ENCODE results near the gene GATAD2B.
"Not testable (repeated sequence)": the region's sequence is repeated elsewhere in the genome, so short reads cannot be mapped to it uniquely, and the experiment has no call there.

The GATAD2B gene

GRCh38 chr1:153798468-153798780 is 124.3 kb downstream of the GATAD2B start:
- in situ Hi-C loops (cut with MboI; ENCODE audit: low sequenced_read_pairs): no loop called here

DNA sequence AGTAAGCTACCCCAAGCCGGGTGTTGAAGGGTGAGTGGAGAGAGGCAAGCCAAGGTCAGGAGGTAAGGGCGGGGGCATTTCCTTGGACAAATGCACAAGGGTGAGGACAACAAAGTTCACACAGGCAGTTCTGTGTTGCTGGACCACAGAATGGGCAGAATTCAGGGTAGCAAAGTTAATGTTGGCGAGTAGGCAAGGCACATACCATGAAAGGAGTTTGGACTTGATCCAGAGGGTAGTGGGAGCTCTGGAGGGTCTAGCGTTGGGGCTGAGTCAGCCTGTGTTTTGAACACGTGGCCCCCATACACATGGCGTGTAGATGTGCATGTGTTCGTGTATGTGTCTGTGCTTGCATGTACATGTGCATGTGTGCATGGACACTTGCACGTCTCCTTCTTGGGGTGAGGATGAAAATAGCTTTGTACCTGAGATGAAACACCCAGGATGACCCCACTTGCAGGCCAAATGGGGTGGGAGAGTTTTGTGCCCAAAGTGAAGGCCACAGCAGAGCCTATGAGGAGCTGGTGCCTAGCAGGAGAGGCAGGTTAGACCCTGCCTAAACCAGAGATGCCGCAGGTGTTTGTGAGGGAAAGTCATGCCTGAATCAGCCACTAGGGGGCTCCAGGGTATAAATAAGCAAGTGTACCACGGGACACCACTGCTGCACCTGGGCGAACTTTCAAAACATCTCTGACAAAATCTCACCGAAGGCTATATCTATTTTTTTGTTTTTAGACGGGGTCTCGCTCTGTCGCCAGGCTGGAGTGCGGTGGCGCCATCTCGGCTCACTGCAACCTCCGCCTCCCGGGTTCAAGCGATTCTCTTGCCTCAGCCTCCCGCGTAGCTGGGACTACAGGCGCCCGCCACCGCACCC is 125.7 kb downstream of the GATAD2B start:
- in situ Hi-C loops (cut with MboI; ENCODE audit: low sequenced_read_pairs): no loop called here

DNA sequence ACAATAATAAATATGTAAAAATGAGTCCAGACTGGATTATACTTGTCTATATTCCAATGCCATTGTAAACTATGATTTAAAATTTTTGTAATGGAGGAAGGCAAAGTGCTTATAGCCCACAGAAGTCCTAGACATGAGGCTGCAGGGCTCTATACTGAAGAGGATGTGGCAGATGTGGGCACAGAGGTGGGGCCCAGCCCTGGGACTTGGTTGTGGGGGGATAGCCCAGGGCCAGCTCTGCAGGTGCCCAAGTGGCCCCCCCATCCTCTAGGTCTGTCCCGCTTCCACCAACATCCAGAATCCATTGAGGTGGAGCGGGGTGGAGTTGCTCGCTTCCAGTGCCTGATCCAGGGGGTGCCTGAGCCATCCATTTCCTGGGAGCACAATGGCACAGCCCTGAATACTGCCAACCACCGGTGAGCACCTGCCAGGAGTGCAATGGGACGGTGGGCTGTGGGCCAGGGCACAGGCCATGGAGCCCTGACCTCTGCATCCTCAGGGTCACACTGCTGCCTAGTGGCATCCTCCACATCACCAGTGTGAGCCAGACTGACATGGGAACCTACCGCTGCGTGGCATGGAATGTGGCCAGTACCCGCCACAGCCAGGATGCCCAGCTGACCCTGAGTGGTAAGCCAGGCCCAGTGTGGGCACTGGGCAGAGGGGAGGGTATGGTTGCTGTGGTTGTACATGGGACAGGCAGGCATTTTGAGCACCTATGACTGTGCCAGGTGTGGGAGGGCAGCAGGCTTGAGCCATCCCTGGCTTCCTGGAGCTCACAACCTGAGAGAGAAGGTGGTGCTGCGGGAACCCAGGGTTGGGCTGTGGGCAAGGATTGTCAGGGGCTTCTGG is 126.6 kb downstream of the GATAD2B start:
- in situ Hi-C loops (cut with MboI; ENCODE audit: low sequenced_read_pairs): no loop called here

- in situ Hi-C loops (cut with MboI; ENCODE audit: low sequenced_read_pairs): no loop called here
These were observed 127.4 kb downstream of the GATAD2B start for GRCh38 chr1:153795330-153795837.

DNA sequence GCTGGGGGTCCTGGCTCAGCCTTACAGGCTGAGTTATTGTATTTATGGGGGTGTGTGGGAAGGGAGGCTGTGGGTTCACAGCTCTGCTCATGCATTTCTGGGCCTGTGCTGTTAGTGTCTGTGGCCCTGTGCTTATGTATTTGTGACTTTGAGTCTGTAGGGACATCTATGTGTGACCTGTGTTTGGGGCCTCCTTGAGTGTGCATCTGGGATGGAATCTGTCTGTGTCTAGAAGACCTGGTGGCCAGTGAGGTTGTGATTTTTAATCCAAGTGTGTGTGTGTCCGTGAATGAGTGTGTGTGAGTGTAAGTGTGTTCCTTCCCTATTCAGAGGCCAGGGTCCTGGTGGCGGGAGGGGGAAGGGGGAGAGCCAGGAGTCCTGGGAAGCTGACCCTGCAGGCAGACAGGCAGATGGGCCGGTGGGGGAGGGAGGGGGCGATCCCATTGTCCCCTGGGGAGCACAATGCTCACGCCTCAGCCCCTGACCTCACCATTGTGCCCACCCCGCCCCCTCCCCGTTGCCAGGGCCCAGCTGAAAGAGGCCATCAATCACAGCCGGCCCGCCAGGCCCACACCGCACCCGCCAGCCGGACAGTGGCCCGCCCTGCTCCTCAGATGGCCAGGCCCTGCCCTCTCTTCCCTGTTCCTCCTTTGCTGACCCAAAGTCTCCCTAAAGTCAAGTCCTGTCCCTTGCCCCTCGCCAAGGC is 128.0 kb downstream of the GATAD2B start:
- in situ Hi-C loops (cut with MboI; ENCODE audit: low sequenced_read_pairs): no loop called here

DNA sequence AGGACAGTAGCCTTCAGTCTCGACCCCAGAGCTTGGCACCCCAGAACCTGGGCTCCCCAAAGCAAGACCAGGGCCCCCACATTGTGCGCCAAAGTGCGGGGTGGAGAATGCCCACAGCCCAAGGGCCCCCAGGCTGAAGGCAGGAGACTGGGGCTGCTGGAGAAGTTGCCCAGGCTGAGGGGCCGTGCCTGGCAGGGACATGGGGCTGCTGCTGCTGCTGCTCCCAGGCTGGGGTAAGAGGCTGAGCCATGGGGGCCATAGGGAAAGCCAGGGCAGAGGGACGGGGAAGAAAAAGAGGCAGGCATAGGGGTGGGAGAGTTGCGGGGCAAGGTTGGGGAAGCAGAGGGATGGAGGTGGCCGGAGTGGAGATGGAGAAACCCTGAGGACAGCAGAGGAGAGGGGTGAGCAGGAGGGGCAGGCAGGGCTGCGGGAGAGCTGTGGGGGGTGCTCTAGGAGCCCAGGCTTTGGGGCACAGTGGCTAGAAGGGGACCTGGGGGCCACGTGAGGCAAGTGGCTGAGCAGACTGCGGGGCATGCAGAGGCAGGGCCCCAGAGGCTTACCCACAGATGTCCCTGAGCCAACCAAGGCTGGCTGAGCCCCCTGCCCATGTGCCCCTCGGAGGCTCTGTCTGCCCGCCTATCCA is 128.7 kb downstream of the GATAD2B start:
- in situ Hi-C loops (cut with MboI; ENCODE audit: low sequenced_read_pairs): no loop called here

GRCh38 chr1:153793261-153793972 is 129.4 kb downstream of the GATAD2B start:
- in situ Hi-C loops (cut with MboI; ENCODE audit: low sequenced_read_pairs): no loop called here

- in situ Hi-C loops (cut with MboI; ENCODE audit: low sequenced_read_pairs): no loop called here
These were observed 130.1 kb downstream of the GATAD2B start for GRCh38 chr1:153792631-153793041.

DNA sequence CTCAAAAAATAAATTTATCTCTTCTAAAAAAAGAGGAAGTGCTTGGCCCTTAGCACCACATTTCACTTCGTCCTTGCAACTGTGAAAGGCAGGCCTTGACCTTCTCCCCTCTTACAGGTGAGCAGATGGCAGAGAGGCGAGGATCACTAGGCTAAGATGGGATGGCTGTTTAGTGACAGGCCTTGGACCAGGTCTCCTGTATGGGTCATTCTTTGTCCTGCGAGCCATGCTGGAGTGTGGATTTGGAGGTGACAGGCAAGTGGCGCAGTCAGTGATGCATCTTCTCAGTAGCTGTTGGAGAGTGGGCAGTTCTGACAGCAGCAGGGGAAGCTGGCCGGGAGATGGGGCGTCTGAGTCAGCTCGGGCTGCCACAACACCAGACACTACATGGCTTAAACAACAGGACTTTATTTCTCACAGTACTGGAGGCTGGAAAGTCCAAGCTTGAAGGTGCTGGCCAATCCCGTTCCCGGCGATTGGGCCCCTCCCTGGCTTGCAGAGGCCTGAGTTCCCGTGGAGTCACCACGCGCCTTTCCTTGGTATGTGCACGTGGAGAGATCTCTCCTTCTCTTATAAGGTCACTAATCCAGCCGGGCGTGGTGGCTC is 131.0 kb downstream of the GATAD2B start:
- in situ Hi-C loops (cut with MboI; ENCODE audit: low sequenced_read_pairs): no loop called here

DNA sequence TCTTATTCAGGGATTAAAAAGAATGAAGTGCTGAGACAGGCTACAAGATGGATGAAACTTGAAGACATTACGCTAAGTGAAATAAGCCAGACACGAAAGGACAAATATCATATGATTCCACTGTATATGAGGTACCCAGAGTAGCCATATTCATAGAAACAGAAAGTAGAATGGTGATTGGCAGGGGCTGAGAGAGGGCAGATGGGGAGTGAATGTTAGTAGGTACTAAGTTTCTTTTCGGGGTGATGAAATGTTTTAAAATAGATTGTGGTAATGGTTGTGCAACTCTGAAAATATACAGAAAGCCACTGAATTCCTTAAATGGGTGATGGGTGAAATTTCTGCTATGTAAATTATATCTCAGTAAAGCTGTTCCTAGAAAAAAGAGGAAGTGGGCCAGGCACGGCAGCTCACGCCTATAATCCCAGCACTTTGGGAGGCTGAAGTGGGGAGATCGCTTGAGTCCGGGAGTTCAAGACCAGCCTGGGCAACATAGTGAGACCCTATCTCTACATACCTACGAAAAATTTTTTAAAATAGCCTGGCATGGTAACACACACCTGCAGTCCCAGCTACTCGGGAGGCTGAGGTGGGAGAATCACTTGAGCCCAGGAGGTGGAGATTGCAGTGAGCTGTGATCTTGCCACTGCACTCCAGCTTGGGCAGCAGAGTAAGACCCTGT is 131.7 kb downstream of the GATAD2B start:
- in situ Hi-C loops (cut with MboI; ENCODE audit: low sequenced_read_pairs): no loop called here

DNA sequence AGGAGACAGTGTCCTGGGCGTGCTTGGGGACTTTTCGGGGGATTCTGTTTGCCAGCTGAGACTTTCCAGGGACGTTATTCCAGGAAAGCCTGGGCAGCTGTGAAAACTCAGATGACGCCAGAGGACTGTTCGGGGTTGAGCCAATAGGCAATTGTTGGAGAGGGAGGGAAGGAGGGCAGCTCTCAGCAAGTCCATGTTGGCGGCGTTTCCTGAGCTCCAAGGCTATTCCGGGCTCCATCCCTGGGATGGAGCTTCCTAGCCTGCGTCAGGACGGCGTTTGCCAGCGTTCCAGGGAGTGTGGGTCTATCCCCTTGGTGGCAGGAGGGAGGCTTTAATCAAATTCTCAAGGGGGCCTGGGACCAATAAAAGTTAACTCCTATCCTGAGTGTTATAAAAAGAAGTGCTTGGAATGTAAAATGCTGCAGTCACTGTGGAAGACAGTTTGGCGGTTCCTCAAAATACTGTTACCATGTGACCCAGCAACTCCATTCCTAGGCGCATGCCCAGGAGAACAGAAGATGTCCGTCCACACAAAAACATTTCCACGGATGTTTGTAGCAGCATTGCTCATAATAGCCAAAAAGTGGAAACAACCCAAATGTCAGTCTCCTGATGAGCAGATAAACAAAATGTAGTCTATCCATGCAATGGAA is 132.3 kb downstream of the GATAD2B start:
- in situ Hi-C loops (cut with MboI; ENCODE audit: low sequenced_read_pairs): no loop called here

- in situ Hi-C loops (cut with MboI; ENCODE audit: low sequenced_read_pairs): no loop called here
These were observed 133.2 kb downstream of the GATAD2B start for GRCh38 chr1:153789478-153790034.

GRCh38 chr1:153786038-153786790 is 136.6 kb downstream of the GATAD2B start:
- in situ Hi-C loops (cut with MboI; ENCODE audit: low sequenced_read_pairs): no loop called here

GRCh38 chr1:153783233-153784190 is 139.3 kb downstream of the GATAD2B start:
- in situ Hi-C loops (cut with MboI; ENCODE audit: low sequenced_read_pairs): no loop called here

GRCh38 chr1:153782648-153783047 is 140.1 kb downstream of the GATAD2B start:
- in situ Hi-C loops (cut with MboI; ENCODE audit: low sequenced_read_pairs): not testable (repeated sequence)

DNA sequence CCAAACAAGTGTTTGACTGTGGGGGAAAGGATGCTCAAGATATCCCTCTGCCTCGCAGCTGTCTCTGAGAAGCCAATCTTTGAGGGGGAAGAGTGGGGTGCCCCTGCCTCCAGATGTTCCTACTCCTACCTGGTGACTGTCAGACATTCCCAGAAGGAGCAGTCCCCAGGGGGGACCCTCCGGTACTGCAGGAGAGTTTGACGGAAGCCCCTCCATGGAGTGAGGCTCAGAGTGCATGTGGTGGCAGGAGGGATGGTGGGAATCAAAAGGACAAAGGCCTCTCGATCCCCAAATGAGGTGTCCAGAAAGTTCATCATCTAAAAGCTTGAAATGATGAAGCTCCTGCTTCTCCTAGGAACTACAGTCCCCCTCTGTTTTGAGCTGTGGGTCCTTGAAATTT is 142.2 kb downstream of the GATAD2B start:
- in situ Hi-C loops (cut with MboI; ENCODE audit: low sequenced_read_pairs): no loop called here

All from HL-60/S4 (cell line).